GM23248 (cell line): ENCODE data around the gene SEC16A. TPM values are rescaled to one million over a fixed set of nuclear protein-coding genes. Genes with fewer than 3 reads are reported as not detected.
A peak's percentile ranks its signal among the peaks of the same experiment; 100 is the strongest.

ENCODE experiments used
- DNase-seq: peaks from one replicate; pipeline ENCODE4 v3.0.0-alpha.2; 2015
- H2AFZ ChIP-seq: fragments of 200-600 bp; sonication (generic); 2 replicates; pipeline ENCODE4 v1.6.1; 2016; ENCODE audit warnings: antibody characterized with exemption
- H3F3A ChIP-seq: fragments of 200-600 bp; sonication (generic); 2 replicates; pipeline ENCODE4 v1.6.1; 2016; ENCODE audit warnings: mild to moderate bottlenecking, antibody characterized with exemption, mixed run types; ENCODE audit not compliant: insufficient read depth
- H3K27ac ChIP-seq: fragments of 200-600 bp; sonication (generic); 2 replicates; pipeline ENCODE4 v1.5.1; 2016; ENCODE audit warnings: mild to moderate bottlenecking
- H3K27me3 ChIP-seq: fragments of 200-600 bp; sonication (generic); replicated peaks from 2 replicates; pipeline ENCODE4 v1.6.1; 2016; ENCODE audit warnings: mild to moderate bottlenecking; ENCODE audit not compliant: insufficient read depth
- H3K36me3 ChIP-seq: fragments of 200-600 bp; sonication (generic); 2 replicates; pipeline ENCODE4 v1.6.1; 2016; ENCODE audit warnings: low read depth, mild to moderate bottlenecking
- H3K4me1 ChIP-seq: fragments of 200-600 bp; sonication (generic); 2 replicates; pipeline ENCODE4 v1.6.1; 2016; ENCODE audit warnings: mild to moderate bottlenecking; ENCODE audit not compliant: insufficient read depth
- H3K4me2 ChIP-seq: fragments of 200-600 bp; sonication (generic); one replicate; pipeline ENCODE4 v1.6.1; 2016; ENCODE audit warnings: mild to moderate bottlenecking; ENCODE audit not compliant: unreplicated experiment
- H3K4me3 ChIP-seq: fragments of 200-600 bp; sonication (generic); 2 replicates; pipeline ENCODE4 v1.5.1; 2016; ENCODE audit warnings: mild to moderate bottlenecking
- H3K79me2 ChIP-seq: fragments of 200-600 bp; sonication (generic); 2 replicates; pipeline ENCODE4 v1.6.1; 2016; ENCODE audit warnings: mild to moderate bottlenecking; ENCODE audit not compliant: insufficient read depth
- H3K9ac ChIP-seq: fragments of 200-600 bp; sonication (generic); 2 replicates; pipeline ENCODE4 v1.6.1; 2016; ENCODE audit warnings: mild to moderate bottlenecking
- H3K9me2 ChIP-seq: fragments of 200-600 bp; sonication (generic); 2 replicates; pipeline ENCODE4 v1.6.1; 2016; ENCODE audit warnings: mixed run types, mild to moderate bottlenecking, moderate library complexity; ENCODE audit not compliant: insufficient read depth
- H3K9me3 ChIP-seq: fragments of 200-600 bp; sonication (generic); one replicate; pipeline ENCODE4 v1.6.1; 2017; ENCODE audit warnings: low read depth
- H4K20me1 ChIP-seq: fragments of 200-600 bp; sonication (generic); 2 replicates; pipeline ENCODE4 v1.6.0; 2016; ENCODE audit not compliant: insufficient read depth
- EZH2 ChIP-seq: fragments of 200-600 bp; sonication (generic); IDR thresholded peaks from 2 replicates; pipeline ENCODE4 v1.6.1; 2018; ENCODE audit warnings: antibody characterized with exemption, mild to moderate bottlenecking; ENCODE audit not compliant: insufficient read depth, poor library complexity, severe bottlenecking
- EZH2phosphoT487 ChIP-seq: fragments of 200-600 bp; sonication (generic); IDR thresholded peaks from 2 replicates; pipeline ENCODE4 v1.6.1; 2018; ENCODE audit warnings: antibody characterized with exemption, moderate library complexity, mild to moderate bottlenecking, low read depth; ENCODE audit not compliant: insufficient read depth
- WGBS, 2 experiments: methylation state at CpG; one replicate each; pipeline ENCODE4 v1.1.6; 2015 to 2017; ENCODE audit warnings: low lambda C conversion rate in 2 of 2, low coverage in 1 of 2; ENCODE audit errors: missing lambda C conversion rate in 2 of 2; 5-methylcytosine and 5-hydroxymethylcytosine counted together
- in situ Hi-C: fragments of 300-500 bp; cut with MboI; formaldehyde crosslinking; loops from 2 replicates; pipeline ENCODE4 v1.15.0; 2020
- polyA plus RNA-seq: library from polyadenylated mRNA; unstranded; fragments of >200 nt; fragmentation: Nextera tagmentation; extraction: Ambion mirVana; gene quantifications from 2 replicates; pipeline ENCODE4 v1.2.1, GENCODE V29; 2016
- total RNA-seq: library from RNA; depleted of rRNA; stranded (reverse); fragments of >200 nt; shearing (Covaris generic); gene quantifications from 2 replicates; pipeline ENCODE4 v1.2.3, GENCODE V29; 2014

SEC16A gene
- total and polyA plus RNA-seq, 2 experiments from 2014 or later, result 34.5 to 43.4 TPM

- no peak overlapping the region for H3K4me3 ChIP-seq
- H3K9me2 ChIP-seq, result no peaks in the 10 kb centered on the region
- TF ChIP-seq EZH2phosphoT487, result no peak
- no peak for TF ChIP-seq EZH2
- peaks cover 16% of the 10 kb centered on the region for H3K79me2 ChIP-seq
- in situ Hi-C loops, result no loop called here
- no peak overlapping the region for H3K4me2 ChIP-seq
- H3F3A ChIP-seq, result peaks cover 10% of the 10 kb centered on the region; the same call in 1 of the 2 replicates
- H3K27ac ChIP-seq, result no peak overlapping the region
- no peak overlapping the region for H3K9ac ChIP-seq
- no peak for DNase-seq
- no peaks in the 10 kb centered on the region for H3K9me3 ChIP-seq
- no peak overlapping the region for H2AFZ ChIP-seq
- peaks cover 1% of the 10 kb centered on the region; the same call in 1 of the 2 replicates for H3K4me1 ChIP-seq
- WGBS, 2 experiments, result 90% methylated on average over 30 to 32 of the region's 32 CpGs
- H4K20me1 ChIP-seq, result no peaks in the 10 kb centered on the region
- no peaks in the 10 kb centered on the region for H3K27me3 ChIP-seq
- H3K36me3 ChIP-seq, result peaks cover 4% of the 10 kb centered on the region; the same call in 1 of the 2 replicates
Observed at GRCh38 chr9:136403915-136404800, 78.7 kb downstream of the SEC16A start.

GRCh38 chr9:136403538-136403914 is 79.3 kb downstream of the SEC16A start:
- Histone ChIP-seq H3K4me2 (no peak overlapping the region), H3K36me3 (peaks cover 4% of the 10 kb centered on the region; the same call in 1 of the 2 replicates), H3K4me3 (no peak overlapping the region), H3K27me3 (no peaks in the 10 kb centered on the region), H3K9me2 (no peaks in the 10 kb centered on the region), H3K9me3 (no peaks in the 10 kb centered on the region), H3K9ac (no peak overlapping the region), H3K79me2 (peaks cover 16% of the 10 kb centered on the region), H3K4me1 (peaks cover 5% of the 10 kb centered on the region), H3K27ac (no peak overlapping the region), H3F3A (peaks cover 10% of the 10 kb centered on the region; the same call in 1 of the 2 replicates), H4K20me1 (no peaks in the 10 kb centered on the region), H2AFZ (no peak overlapping the region)
- no peak for TF ChIP-seq EZH2
- TF ChIP-seq EZH2phosphoT487, result no peak
- in situ Hi-C loops, result no loop called here
- no peak for DNase-seq
- WGBS, 2 experiments, result 89 to 94% methylated on average over 3 to 4 of the region's 5 CpGs

- Histone ChIP-seq H3K9ac (no peak overlapping the region), H3K4me3 (no peak overlapping the region), H3K9me3 (no peaks in the 10 kb centered on the region), H3K4me1 (peaks cover 7% of the 10 kb centered on the region), H3K27me3 (no peaks in the 10 kb centered on the region), H3K36me3 (no peaks in the 10 kb centered on the region), H3K4me2 (no peak overlapping the region), H3K79me2 (peaks cover 26% of the 10 kb centered on the region), H3F3A (peaks cover 10% of the 10 kb centered on the region; the same call in 1 of the 2 replicates), H3K9me2 (no peaks in the 10 kb centered on the region), H3K27ac (no peak overlapping the region), H4K20me1 (no peaks in the 10 kb centered on the region), H2AFZ (no peak overlapping the region)
- DNase-seq, result no peak
- 73 to 75% methylated on average over 13 of the region's 13 CpGs for WGBS, 2 experiments
- in situ Hi-C loops, result no loop called here
- TF ChIP-seq EZH2, result no peak
- no peak for TF ChIP-seq EZH2phosphoT487
Observed at GRCh38 chr9:136402067-136402466, 80.8 kb downstream of the SEC16A start.

- Histone ChIP-seq H3F3A (peaks cover 10% of the 10 kb centered on the region; the same call in 1 of the 2 replicates), H3K79me2 (peaks cover 33% of the 10 kb centered on the region), H4K20me1 (no peaks in the 10 kb centered on the region), H3K4me1 (peaks cover 7% of the 10 kb centered on the region), H3K4me2 (no peak overlapping the region), H3K27ac (no peak overlapping the region), H3K9ac (peak overlapping the region; percentile 85; the same call in 1 of the 2 replicates), H3K9me3 (no peaks in the 10 kb centered on the region), H3K36me3 (no peaks in the 10 kb centered on the region), H3K27me3 (no peaks in the 10 kb centered on the region), H2AFZ (no peak overlapping the region), H3K9me2 (no peaks in the 10 kb centered on the region), H3K4me3 (no peak overlapping the region)
- in situ Hi-C loops, result no loop called here
- 85 to 86% methylated on average over 18 of the region's 18 CpGs for WGBS, 2 experiments
- TF ChIP-seq EZH2 (no peak), EZH2phosphoT487 (no peak)
- peak; percentile 30 for DNase-seq
Observed at GRCh38 chr9:136401173-136401922, 81.5 kb downstream of the SEC16A start.
